ENCODE data around the gene TWIST2.

DNA sequence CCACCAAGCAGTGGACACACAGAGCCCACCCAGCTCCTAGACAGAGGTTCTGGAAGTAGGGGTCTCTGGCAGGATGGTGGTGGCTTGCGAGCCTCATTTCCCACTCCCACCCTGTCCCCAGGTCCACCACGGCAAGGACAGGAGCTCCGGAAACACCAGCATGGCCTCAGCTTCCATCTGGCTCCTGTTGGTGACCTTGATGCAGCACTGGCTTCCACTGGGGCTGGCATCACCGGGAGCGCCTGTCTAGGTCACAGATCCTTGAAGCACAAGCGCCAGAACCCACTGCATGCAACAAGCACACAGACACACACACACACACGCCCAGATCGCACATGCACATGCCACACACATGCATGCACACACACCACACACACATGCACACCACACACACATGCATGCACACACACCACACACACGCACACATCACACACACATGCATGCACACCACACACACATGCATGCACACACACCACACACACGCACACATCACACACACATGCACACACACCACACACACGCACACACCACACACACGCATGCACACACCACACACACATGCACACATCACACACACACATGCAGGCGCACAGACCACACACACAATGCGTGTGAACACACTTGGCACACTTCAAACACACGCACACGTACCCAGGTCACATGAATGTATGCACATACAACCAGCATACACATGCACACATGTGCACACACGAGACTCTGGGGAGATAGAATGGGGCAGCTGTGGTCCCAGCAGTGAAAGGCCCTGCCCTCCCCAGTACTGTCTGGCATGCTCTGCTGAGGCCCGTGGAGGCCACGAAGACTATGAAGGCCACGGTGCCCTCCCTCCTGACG is 63.7 kb downstream of the TWIST2 start:
- TF ChIP-seq POLR2A (IDR thresholded peaks at IDR 0.05; ENCODE audit: low read depth, low read length) (no peak), POLR2AphosphoS5 (IDR thresholded peaks at IDR 0.05; ENCODE audit: low read depth, low read length) (no peak), TAF1 (IDR thresholded peaks at IDR 0.05; ENCODE audit: borderline replicate concordance, low read depth, low read length) (no peak)

All from GM12892 (cell line).